ENCODE data around the gene MAP3K7CL.

Gene MAP3K7CL

DNA sequence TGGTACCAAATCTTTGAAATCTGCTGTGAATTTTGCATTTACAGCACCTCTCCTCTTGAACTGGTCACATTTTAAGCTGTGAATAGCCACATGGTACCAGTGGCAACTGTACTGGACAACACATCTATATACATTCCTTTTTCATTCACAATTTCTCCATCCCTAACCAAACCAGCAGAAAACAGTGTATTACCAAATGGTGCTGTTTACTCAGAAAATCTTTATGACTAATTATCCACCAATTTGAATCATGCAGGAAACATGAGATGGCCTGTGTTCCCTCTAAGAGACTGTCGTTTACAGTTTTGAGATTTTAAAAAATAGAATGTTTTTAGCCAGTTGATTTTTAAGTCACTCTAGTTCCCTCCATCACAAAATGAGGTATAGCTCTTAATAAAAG, 39.4 kb upstream of the MAP3K7CL start:
- no peak for DNase-seq (ENCODE audit: low read depth)
- TF ChIP-seq, protein P1, sequence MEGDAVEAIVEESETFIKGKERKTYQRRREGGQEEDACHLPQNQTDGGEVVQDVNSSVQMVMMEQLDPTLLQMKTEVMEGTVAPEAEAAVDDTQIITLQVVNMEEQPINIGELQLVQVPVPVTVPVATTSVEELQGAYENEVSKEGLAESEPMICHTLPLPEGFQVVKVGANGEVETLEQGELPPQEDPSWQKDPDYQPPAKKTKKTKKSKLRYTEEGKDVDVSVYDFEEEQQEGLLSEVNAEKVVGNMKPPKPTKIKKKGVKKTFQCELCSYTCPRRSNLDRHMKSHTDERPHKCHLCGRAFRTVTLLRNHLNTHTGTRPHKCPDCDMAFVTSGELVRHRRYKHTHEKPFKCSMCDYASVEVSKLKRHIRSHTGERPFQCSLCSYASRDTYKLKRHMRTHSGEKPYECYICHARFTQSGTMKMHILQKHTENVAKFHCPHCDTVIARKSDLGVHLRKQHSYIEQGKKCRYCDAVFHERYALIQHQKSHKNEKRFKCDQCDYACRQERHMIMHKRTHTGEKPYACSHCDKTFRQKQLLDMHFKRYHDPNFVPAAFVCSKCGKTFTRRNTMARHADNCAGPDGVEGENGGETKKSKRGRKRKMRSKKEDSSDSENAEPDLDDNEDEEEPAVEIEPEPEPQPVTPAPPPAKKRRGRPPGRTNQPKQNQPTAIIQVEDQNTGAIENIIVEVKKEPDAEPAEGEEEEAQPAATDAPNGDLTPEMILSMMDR (IDR thresholded peaks at IDR 0.05; ENCODE audit: low read depth, low read length): no peak
- TF ChIP-seq, protein P2, sequence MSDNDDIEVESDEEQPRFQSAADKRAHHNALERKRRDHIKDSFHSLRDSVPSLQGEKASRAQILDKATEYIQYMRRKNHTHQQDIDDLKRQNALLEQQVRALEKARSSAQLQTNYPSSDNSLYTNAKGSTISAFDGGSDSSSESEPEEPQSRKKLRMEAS (IDR thresholded peaks at IDR 0.05; ENCODE audit: low read depth, low read length): no peak
- TF ChIP-seq MYC (IDR thresholded peaks at IDR 0.05; ENCODE audit: low read depth, low read length) (no peak), POLR2A (IDR thresholded peaks at IDR 0.05; ENCODE audit: extremely low read depth, insufficient read length) (no peak)
- no peak overlapping the region for H3K4me3 ChIP-seq (ENCODE audit: low read depth, low read length)

DNA sequence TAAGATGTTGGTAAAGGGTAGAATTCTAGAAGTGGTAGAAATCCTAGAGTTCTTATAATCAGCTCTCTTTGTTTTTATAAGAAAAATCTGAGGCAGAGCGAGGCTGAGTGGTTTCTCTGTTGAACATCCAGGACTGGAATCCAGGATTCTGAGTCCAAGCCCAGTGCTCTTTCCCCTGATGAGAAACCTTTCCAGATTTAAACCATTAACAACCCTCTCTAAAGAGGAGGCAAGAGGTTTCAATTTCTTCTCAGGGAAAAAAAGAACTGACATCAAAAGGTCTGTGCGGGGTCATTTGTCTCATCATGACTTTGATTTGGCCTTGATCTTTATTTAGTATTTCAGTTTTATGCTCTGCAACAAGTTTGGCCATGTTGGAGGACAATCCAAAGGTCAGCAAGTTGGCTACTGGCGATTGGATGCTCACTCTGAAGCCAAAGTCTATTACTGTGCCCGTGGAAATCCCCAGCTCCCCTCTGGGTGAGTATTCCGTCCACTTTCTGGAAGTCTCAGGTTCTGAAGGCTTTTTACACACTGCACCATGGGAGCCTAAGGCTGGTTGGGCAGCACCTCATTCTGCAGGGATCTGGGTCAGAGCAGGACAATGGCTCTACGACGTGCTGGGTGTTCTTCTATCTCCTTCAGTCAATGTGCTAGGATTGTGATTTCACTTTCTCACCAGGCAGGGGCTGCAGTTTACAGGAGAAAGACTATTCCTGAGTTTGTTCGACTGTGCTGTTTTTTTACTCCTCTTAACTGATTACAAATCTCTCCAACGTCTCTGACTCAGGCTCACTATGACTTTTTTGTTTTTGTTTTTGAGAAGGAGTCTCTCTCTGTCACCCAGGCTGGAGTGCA, 38.1 kb upstream of the MAP3K7CL start:
- no peak overlapping the region for H3K4me3 ChIP-seq (ENCODE audit: low read depth, low read length)
- DNase-seq (ENCODE audit: low read depth): no peak
- TF ChIP-seq, protein P2 (IDR thresholded peaks at IDR 0.05; ENCODE audit: low read depth, low read length): no peak
- TF ChIP-seq, protein P1 (IDR thresholded peaks at IDR 0.05; ENCODE audit: low read depth, low read length): no peak
- TF ChIP-seq MYC (IDR thresholded peaks at IDR 0.05; ENCODE audit: low read depth, low read length): no peak
- no peak for TF ChIP-seq POLR2A (IDR thresholded peaks at IDR 0.05; ENCODE audit: extremely low read depth, insufficient read length)

DNA sequence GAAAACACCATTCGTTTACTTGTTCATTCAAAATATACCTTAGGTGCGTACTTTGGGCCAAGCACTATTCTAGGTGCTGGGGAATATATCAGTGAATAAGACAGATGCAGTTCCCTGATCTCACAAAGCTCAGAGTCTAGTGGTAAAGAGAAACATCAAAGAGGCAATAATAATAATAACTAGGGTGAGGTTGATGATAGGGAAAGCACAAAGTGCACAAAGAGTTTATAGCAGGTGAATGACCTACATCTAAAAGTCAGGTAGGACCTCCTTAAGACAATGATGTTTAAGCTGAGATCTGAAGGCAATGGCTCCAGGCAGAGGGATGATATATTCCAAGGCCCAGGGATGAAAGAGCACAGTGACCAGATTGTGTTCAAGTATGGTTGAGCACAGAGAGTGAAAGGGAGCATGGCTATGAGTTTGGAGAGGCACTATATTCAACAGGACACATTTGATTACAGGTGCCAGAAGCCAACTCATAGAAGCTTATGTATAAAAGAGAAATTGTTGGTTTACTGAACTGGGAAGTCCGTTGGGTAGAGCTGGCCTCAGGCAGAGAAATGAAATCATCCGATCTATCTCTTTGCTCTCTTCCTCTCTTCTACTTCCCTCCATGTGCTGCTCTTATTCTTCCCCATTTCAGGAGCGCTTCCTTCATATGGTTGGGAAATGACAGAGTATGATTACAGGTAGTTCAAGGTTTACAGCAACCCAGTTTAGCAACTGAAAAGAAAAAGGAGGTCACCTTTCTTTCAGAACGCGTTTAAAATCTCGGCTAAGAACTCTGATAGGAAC, 34.0 kb upstream of the MAP3K7CL start:
- TF ChIP-seq, protein P2 (IDR thresholded peaks at IDR 0.05; ENCODE audit: low read depth, low read length): no peak
- TF ChIP-seq MYC (IDR thresholded peaks at IDR 0.05; ENCODE audit: low read depth, low read length) (no peak), POLR2A (IDR thresholded peaks at IDR 0.05; ENCODE audit: extremely low read depth, insufficient read length) (no peak)
- TF ChIP-seq, protein P1 (IDR thresholded peaks at IDR 0.05; ENCODE audit: low read depth, low read length): no peak
- no peak for DNase-seq (ENCODE audit: low read depth)
- H3K4me3 ChIP-seq (ENCODE audit: low read depth, low read length): no peak overlapping the region

DNA sequence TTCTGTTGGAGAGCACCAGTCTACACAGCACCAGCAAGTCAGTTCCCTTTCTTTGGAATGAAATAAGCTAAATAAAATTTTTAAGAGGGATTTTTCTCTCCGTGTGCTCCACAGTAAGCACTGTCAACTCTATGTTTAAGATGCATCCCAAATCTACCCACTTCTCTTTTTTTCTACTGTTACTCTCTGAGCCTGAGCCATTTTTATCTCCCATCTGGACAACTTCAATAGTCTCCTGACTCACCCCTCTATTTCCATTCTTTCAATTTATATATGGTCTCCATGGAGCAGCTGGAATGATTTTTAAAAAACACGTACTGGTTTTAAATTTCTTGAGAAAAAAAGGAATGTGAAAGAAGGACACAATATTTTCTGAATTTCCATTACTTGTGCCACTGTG, 32.3 kb upstream of the MAP3K7CL start:
- no peak for TF ChIP-seq POLR2A (IDR thresholded peaks at IDR 0.05; ENCODE audit: extremely low read depth, insufficient read length)
- TF ChIP-seq, protein P1 (IDR thresholded peaks at IDR 0.05; ENCODE audit: low read depth, low read length): no peak
- TF ChIP-seq, protein P2 (IDR thresholded peaks at IDR 0.05; ENCODE audit: low read depth, low read length): no peak
- TF ChIP-seq MYC (IDR thresholded peaks at IDR 0.05; ENCODE audit: low read depth, low read length): no peak
- DNase-seq (ENCODE audit: low read depth): peak; percentile 22
- no peak overlapping the region for H3K4me3 ChIP-seq (ENCODE audit: low read depth, low read length)

DNA sequence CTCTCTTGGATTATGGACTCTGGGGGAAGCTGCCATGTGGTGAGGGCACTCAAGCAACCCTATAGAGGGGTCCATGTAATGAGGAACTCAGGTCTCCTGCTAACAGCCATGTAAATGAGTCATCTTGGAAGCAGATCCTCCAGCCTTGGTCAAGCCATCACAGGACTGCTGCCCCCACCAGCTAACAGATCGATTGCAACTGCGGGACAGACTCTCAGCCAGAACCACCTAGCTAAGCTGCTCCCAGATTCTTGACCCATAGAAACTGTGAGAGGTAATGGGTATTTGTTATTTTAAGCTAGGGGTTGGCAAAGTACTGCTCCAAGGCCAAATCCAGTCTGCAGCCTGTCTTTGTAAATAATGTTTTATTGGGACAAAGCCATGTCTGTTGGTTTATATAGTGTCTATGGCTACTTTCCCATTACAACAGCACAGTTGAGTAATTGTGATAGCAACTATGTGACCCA, 27.6 kb upstream of the MAP3K7CL start:
- H3K4me3 ChIP-seq (ENCODE audit: low read depth, low read length): no peak overlapping the region
- peak; percentile 70 for DNase-seq (ENCODE audit: low read depth)
- TF ChIP-seq POLR2A (IDR thresholded peaks at IDR 0.05; ENCODE audit: extremely low read depth, insufficient read length): no peak

DNA sequence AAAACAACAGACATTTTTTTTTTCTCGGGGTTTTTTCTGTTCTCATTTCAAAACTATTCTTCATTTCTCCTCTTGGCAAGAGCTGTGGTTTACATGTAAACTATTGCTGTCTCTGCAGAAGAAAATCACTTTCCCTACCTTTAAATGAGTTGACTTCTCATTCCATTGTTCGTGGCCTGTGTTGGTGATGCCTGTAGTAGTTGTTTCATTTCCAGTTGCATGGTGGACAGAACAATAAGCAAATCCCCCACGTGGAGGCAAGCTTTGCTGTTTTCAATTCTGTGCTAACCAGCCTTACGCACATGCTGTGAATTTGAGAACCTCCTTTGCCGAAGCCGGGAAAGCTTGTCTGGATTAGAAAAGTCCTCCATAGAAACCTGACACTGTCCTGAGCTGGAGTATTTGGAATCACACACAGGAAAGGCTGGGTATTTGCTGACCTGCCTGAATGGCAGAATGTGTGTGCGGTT, 26.2 kb upstream of the MAP3K7CL start:
- no peak overlapping the region for H3K4me3 ChIP-seq (ENCODE audit: low read depth, low read length)
- TF ChIP-seq, protein P1 (IDR thresholded peaks at IDR 0.05; ENCODE audit: low read depth, low read length): no peak
- TF ChIP-seq, protein P2 (IDR thresholded peaks at IDR 0.05; ENCODE audit: low read depth, low read length): no peak
- TF ChIP-seq POLR2A (IDR thresholded peaks at IDR 0.05; ENCODE audit: extremely low read depth, insufficient read length) (no peak), MYC (IDR thresholded peaks at IDR 0.05; ENCODE audit: low read depth, low read length) (no peak)
- no peak for DNase-seq (ENCODE audit: low read depth)

Data from NB4 (cell line).